Measurements from ENCODE around the gene CFAP141.
"Not testable (repeated sequence)": the region's sequence is repeated elsewhere in the genome, so short reads cannot be mapped to it uniquely, and the experiment has no call there.

CFAP141 gene

DNA sequence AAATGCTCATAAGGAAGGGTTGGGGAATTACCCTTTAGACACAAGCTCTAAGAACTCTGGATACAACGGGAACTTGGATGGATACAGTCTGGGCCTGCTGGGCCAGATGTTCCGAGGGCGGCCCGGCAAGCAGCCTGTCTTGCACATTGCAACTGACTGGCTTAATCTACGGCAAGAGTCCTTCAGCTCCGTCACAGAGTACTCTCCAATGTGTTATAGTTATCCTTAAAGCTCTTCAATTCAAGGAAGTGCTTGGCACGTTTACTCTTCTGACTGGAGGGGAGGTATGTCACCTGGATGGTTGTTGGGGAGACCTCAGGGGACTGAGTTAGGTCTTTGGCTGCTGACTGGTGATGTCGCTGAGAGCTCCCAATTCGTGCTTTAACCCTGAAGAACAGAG lies 1.1 kb upstream of the CFAP141 start:
- no peak for DNase-seq (ENCODE audit: low read depth)

GRCh38 chr1:154205778-154206177 lies 355 bp downstream of the CFAP141 start:
- not testable (repeated sequence) for DNase-seq (ENCODE audit: low read depth)

GRCh38 chr1:154199563-154199879 lies 6.6 kb downstream of the CFAP141 start:
- DNase-seq (ENCODE audit: low read depth) = no peak

- no peak for DNase-seq (ENCODE audit: low read depth)
Measured at GRCh38 chr1:154198756-154199562, 7.2 kb downstream of the CFAP141 start.

DNA sequence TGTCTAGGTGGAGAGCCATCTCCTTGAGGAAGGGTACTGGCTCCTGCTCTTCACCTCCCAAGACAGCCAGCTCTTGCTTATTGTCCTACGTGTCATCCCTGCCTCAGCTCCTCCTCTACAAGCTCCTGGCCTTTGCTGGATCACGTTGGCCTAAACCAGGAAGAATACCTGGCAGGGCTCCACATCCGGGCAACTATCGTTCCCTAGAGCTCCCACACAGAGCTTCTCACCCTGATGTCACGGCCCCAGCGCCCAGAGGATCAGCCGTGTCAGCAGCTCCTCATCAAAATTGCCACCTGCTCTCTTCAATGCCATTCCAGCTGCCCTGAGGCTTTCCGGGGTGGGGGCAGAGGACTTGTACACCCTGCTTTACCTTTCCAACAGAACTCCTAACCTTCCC lies 12.3 kb downstream of the CFAP141 start:
- DNase-seq (ENCODE audit: low read depth) = no peak

DNA sequence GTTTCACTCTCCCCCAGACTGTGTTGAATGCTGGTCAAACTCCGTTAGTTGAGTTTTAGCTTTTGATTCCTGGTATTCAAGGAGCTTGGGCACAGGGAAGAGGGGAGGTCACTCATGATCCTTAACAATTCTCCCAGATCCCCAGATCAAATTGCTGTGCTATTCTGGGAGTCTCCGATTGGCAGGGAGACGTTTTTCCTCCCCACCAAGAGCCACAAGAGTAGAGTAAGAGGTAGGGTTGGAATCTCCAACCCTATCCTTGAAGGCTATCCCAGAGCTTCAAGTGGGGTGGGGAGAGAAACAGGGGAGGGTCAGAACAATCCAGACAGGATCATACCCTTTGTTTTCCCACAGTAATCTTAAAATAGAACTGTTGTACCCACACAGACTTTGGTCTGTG lies 13.7 kb downstream of the CFAP141 start:
- no peak for DNase-seq (ENCODE audit: low read depth)

DNA sequence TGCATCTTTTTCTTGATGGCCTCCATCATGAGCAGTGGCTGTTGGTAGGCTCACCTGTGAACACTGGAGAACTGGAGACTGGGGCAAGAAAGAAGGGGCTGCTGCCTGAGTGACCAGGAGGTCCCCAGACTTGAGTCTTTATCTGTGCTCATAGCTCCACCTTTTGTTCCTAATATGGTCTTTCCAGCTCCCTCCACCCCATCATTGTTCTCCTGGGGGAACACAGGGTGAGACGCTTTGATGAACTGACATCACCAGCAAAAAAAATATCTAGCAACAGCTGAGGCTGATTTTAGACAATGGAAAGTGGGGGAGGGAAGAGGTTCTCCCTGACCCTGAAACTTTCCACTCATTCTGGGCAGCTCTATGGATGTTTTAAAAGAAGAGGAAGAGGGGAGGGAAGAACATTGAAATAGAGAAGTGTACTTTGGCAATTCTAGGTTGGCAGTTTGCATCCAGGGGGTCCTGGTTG lies 14.1 kb downstream of the CFAP141 start, which contains the start of gene TPM3:
Gene TPM3 (minus strand): TSS at position 111 of the 472 bp plus-strand sequence. CDS start 82 bp downstream, at position 29.
- no peak for DNase-seq (ENCODE audit: low read depth)

- DNase-seq (ENCODE audit: low read depth) = no peak
Measured at GRCh38 chr1:154190550-154190949, 15.6 kb downstream of the CFAP141 start.

DNA sequence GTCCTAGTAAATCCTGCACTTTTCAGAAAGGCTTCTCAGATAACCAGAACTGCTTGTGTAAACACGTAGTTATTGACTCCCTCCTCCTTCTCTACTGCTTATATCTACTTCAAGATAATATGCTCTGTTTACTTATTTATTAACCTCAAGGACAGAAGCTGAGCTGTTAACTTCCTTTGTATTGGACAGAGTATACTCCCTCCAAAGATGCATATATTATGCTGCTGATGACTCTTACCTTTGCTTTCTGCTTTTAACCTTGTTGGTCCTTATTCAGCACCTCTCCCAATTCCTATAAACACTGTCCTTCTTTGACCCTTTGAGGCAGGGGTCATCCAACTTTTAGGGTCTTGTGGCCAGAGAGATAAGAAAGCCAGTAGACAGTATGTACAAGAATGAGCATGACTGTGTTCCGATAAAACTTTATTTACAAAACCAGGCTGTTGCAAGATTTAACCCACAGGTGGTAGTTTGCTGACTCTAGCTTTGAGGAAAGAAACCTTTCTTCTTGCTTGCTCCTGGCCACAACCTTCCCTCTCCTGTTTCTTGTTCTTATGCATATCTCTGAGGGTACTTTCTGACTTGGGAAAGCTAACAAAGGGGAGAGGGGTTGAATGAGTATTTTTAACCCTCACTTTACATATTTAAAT lies 19.2 kb downstream of the CFAP141 start:
- no peak for DNase-seq (ENCODE audit: low read depth)

- DNase-seq (ENCODE audit: low read depth) = peak; percentile 20
Measured at GRCh38 chr1:154186177-154186576, 20.0 kb downstream of the CFAP141 start.

DNA sequence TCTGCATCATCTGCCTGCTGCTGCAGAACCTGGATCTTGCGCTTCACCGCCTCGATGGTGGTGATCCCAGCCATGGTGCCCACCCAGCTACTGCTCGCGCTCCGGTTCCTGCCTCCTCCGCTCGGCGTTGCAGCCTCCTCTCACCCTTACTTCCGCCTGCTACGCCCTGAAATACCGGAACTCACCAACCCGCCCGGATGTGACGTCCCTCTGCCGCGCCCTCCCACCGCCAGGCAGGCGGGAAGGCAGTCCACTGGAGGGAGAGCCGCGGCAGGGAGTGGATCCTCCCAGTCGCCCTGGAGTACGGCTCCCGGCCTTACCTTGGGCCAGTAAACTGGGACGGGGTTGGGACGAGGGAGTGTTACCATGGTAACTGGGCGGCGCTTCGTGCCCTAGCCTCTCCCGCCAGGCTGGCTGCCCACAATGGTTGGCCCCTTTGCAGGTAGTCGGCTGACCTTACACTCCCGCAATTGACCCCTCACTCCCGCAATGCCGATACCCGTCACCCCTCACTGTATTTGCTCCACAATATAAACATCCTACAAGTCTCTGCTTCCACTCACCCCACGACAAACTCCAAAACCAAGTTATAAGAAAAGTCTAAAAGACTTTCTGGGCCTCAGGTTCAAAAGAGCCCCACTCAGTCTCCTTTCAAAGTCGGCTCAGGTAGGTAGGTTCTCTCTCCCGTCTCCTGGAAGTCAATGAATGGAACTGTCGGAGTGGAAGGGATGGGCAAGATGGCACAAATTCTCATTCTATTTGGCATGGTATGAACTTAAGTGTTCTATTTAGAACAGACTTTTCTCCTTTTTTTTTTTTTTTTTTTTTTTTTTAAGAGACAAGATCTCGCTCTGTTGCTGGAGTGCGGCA lies 22.9 kb downstream of the CFAP141 start:
- DNase-seq (ENCODE audit: low read depth) = peak; percentile 90

- DNase-seq (ENCODE audit: low read depth) = peak; percentile 42
Measured at GRCh38 chr1:154182344-154183045, 23.6 kb downstream of the CFAP141 start.

GRCh38 chr1:154181944-154182343 lies 24.2 kb downstream of the CFAP141 start:
- DNase-seq (ENCODE audit: low read depth) = no peak

DNA sequence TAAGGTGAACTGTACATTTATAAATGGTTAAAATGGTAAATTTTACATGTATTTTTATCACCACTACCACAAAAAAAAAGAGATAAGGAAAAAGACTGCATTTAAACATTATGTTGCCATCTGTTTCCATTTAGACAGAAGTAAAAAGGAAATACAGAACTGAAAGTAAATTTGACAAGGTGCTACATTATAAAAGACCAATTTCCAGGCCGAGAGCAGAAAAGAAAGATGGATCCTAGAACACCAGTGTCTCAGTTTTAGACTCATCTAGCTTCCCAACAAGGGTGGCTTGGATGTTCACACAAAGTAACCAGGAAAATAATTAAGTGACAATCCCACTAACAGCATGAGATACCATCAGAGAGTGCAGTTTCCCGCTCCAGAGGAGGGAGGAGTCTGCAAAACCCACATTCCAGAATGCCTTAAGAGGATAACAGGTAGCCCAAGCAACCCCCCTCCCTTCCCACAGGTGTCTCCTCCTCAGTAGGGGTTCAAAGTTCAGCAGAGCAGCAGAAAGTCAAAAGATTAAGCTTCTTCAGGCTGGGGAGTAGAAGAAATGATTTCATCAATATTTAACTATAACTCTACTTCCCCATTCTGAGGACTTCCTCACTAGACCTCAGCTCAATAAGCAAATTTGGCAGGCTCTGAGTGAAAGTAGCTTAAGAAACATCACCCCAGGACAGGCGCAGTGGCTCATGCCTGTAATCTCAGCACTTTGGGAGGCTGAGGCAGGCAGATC lies 26.0 kb downstream of the CFAP141 start:
- no peak for DNase-seq (ENCODE audit: low read depth)

GRCh38 chr1:154178911-154179811 lies 27.0 kb downstream of the CFAP141 start:
- no peak for DNase-seq (ENCODE audit: low read depth)

DNA sequence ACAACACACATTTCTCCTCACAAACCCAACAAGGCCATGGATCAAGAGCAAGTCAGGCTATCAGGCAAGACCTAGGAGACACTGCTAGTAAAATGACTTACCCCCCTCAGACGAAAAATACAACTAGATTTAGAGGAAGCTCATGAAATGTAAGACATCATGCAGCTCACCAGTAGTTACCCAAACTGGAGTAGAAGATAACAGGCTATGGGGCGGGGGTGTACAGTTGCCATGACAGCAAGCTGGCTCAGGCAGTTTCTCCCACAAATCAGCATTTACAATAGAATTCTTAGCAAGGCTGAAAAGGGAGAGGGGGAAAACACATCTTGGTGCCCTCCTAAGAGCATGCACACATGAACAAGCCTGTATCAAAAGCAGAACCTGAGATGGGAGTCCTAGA lies 28.1 kb downstream of the CFAP141 start:
- no peak for DNase-seq (ENCODE audit: low read depth)

- peak; percentile 53 for DNase-seq (ENCODE audit: low read depth)
Measured at GRCh38 chr1:154176337-154176736, 29.8 kb downstream of the CFAP141 start.

- DNase-seq (ENCODE audit: low read depth) = no peak
Measured at GRCh38 chr1:154174654-154175053, 31.5 kb downstream of the CFAP141 start.

GRCh38 chr1:154171880-154172279 lies 34.3 kb downstream of the CFAP141 start:
- no peak for DNase-seq (ENCODE audit: low read depth)

GRCh38 chr1:154171223-154171583 lies 34.9 kb downstream of the CFAP141 start:
- DNase-seq (ENCODE audit: low read depth) = no peak
